ENCODE measurements around the gene STAMBPL1.

DNA sequence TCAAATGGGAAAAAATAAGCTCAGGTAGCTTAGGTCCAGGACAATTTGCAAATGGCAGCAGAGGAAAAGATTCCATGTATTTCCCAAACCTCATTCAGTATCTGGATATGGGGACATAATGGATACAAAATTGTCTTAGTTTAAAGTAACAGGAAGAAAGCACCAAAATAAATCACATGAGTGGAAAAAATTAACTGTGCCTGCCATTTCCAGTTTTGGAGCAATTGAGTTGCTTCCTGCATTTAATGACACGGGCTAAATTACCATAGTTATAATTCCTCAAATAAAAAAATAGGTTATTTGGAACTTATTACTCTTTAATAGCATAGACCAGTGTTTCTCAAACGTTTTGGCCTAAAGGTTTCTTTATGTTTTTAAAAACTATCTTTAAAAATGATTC, 6.3 kb upstream of the STAMBPL1 start:
- TF ChIP-seq, protein P1, sequence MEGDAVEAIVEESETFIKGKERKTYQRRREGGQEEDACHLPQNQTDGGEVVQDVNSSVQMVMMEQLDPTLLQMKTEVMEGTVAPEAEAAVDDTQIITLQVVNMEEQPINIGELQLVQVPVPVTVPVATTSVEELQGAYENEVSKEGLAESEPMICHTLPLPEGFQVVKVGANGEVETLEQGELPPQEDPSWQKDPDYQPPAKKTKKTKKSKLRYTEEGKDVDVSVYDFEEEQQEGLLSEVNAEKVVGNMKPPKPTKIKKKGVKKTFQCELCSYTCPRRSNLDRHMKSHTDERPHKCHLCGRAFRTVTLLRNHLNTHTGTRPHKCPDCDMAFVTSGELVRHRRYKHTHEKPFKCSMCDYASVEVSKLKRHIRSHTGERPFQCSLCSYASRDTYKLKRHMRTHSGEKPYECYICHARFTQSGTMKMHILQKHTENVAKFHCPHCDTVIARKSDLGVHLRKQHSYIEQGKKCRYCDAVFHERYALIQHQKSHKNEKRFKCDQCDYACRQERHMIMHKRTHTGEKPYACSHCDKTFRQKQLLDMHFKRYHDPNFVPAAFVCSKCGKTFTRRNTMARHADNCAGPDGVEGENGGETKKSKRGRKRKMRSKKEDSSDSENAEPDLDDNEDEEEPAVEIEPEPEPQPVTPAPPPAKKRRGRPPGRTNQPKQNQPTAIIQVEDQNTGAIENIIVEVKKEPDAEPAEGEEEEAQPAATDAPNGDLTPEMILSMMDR (IDR thresholded peaks at IDR 0.05; ENCODE audit: insufficient read depth, low read depth, low read length): no peak
- no peak for TF ChIP-seq EZH2 (IDR thresholded peaks at IDR 0.05; ENCODE audit: insufficient read depth, low read length)

Data from astrocyte (in vitro differentiated cells and primary cell).